HepG2 (cell line): Measurements from ENCODE around the gene OR10J5. TPM values are rescaled to one million over a fixed set of nuclear protein-coding genes. Genes with fewer than 3 reads are reported as not detected.
"Not testable (repeated sequence)": the region's sequence is repeated elsewhere in the genome, so short reads cannot be mapped to it uniquely, and the experiment has no call there.

Experiments used
- ATAC-seq: fragments of 200-7000 bp; cut with Tn5 transposase; 3 replicates; pipeline ENCODE4 v1.9.1; 2020; ENCODE audit warnings: mild to moderate bottlenecking, moderate library complexity
- BruUV-seq: library from RNA; stranded (reverse); fragments of 400-500 nt; replicated peaks from 2 replicates; lab custom pipeline; 2021; lab: Mats Ljungman, UMichigan
- CTCF ChIA-PET: fragments of 300-600 bp; formaldehyde crosslinking; extraction: SDS; loops from one replicate; lab custom pipeline; 2021; ENCODE audit warnings: low total read pairs, inconsistent platforms, low intra/inter-chr PET ratio; lab: Yijun Ruan, JAX
- POLR2A ChIA-PET: fragments of 350-600 bp; sonication (Branson Sonifier 250); formaldehyde crosslinking; loops from one replicate; lab custom pipeline; 2020; ENCODE audit warnings: antibody characterized with exemption, inconsistent platforms; lab: Yijun Ruan, JAX
- DNase-seq: peaks from one replicate; pipeline ENCODE4 v3.0.0-alpha.2; 2015; ENCODE audit warnings: low spot score
- FAIRE-seq: peaks from 3 replicates; lab custom pipeline; 2011; peaks lifted over from hg19 to GRCh38; lab: Jason Lieb, UNC
- H2AFZ ChIP-seq: one replicate; pipeline ENCODE4 v1.6.1; 2011; ENCODE audit warnings: low read length, inconsistent platforms
- H3K27ac ChIP-seq: fragments of 300-600 bp; 3 replicates; pipeline ENCODE4 v1.8.0; 2011; ENCODE audit warnings: mixed run types, mild to moderate bottlenecking, mixed read lengths, low read length, inconsistent platforms; ENCODE audit not compliant: insufficient read depth; ENCODE audit errors: extremely low read length
- H3K27me3 ChIP-seq, 2 experiments: fragments of 200-600 bp in 1 of 2; 2 replicates in 1 of 2; 3 replicates in 1 of 2; pipeline versions ENCODE4 v1.6.0 to v1.8.0; 2011; ENCODE audit warnings: low read length in 2 of 2, mild to moderate bottlenecking in 2 of 2, moderate library complexity in 2 of 2, inconsistent platforms in 1 of 2; ENCODE audit not compliant: insufficient read depth in 2 of 2, control insufficient read depth in 1 of 2
- H3K36me3 ChIP-seq, 2 experiments: fragments of 200-600 bp in 1 of 2; replicated peaks in 1 of 2; 2 replicates in 1 of 2; 3 replicates in 1 of 2; pipeline versions ENCODE4 v1.5.1 to v1.8.0; 2011; ENCODE audit warnings: low read length in 2 of 2, inconsistent platforms in 1 of 2; ENCODE audit not compliant: insufficient read depth in 2 of 2, control insufficient read depth in 1 of 2
- H3K4me1 ChIP-seq: 2 replicates; pipeline ENCODE4 v1.5.1; 2012; ENCODE audit warnings: low read length, inconsistent platforms; ENCODE audit not compliant: insufficient read depth
- H3K4me2 ChIP-seq: 2 replicates; pipeline ENCODE4 v1.6.0; 2011; ENCODE audit warnings: low read depth, low read length, inconsistent platforms
- H3K4me3 ChIP-seq, 3 experiments: fragments of 200-600 bp in 1 of 3; sonication (generic), shearing (Covaris generic) in 1 of 3; replicated peaks in 1 of 3; 2 replicates each; pipeline ENCODE4 v1.5.1; 2011 to 2016; ENCODE audit warnings: low read length in 3 of 3, inconsistent platforms in 2 of 3, low read depth in 2 of 3, mild to moderate bottlenecking in 2 of 3, control low read depth in 1 of 3, mixed read lengths in 1 of 3; ENCODE audit not compliant: insufficient read depth in 1 of 3
- H3K79me2 ChIP-seq: one replicate; pipeline ENCODE4 v1.6.1; 2011; ENCODE audit warnings: low read length, inconsistent platforms; ENCODE audit not compliant: insufficient read depth
- H3K9ac ChIP-seq: 2 replicates; pipeline ENCODE4 v1.6.0; 2011; ENCODE audit warnings: mild to moderate bottlenecking, low read depth, low read length, inconsistent platforms; ENCODE audit not compliant: insufficient read depth
- H3K9me3 ChIP-seq: 2 replicates; pipeline ENCODE4 v1.5.1; 2012; ENCODE audit warnings: mild to moderate bottlenecking, low read length
- H4K20me1 ChIP-seq: 2 replicates; pipeline ENCODE4 v1.6.0; 2011; ENCODE audit warnings: inconsistent platforms, mild to moderate bottlenecking, low read length, moderate library complexity; ENCODE audit not compliant: insufficient read depth
- ZNF777 ChIP-seq: sonication (generic); formaldehyde crosslinking; IDR thresholded peaks from 2 replicates; pipeline ENCODE4 v1.4.0; 2020; ENCODE audit warnings: missing genetic modification reagents
- WGBS: methylation state at CpG from one replicate; pipeline ENCODE4 v1.1.6; 2017; ENCODE audit warnings: low lambda C conversion rate; 5-methylcytosine and 5-hydroxymethylcytosine counted together
- in situ Hi-C: cut with HindIII; loops from 2 replicates; pipeline ENCODE4 v1.10.0; 2017; ENCODE audit warnings: low pct_unique_long_range_greater_than_20kb; ENCODE audit not compliant: extremely low pct_ligation_motif_present
- intact Hi-C: fragments of 100-400 bp; cut with micrococcal nuclease; formaldehyde crosslinking; loops from one replicate; pipeline ENCODE4 v1.10.0; 2022; ENCODE audit not compliant: unreplicated experiment
- polyA plus RNA-seq, 8 experiments: library from polyadenylated mRNA; depleted of rRNA in 3 of 8; stranded (reverse) in 7 of 8; unstranded in 1 of 8; fragments of >200 nt; fragmentation: Illumina TruSeq in 4 of 8; extraction: Trizol in 4 of 8; gene quantifications; 2 replicates each; pipeline versions ENCODE4 v1.2.1 to v1.2.3, GENCODE V29; 2011 to 2016; ENCODE audit warnings: low read depth in 4 of 8, missing spikeins in 1 of 8, mixed read lengths in 1 of 8; ENCODE audit not compliant: insufficient read depth in 1 of 8
- total RNA-seq, 5 experiments: library from RNA; depleted of rRNA; stranded (reverse); fragments of >200 nt; fragmentation: Illumina TruSeq; extraction: Trizol; gene quantifications; 2 replicates each; pipeline ENCODE4 v1.2.3, GENCODE V29; 2016; ENCODE audit warnings: low read depth in 1 of 5

Gene OR10J5
- total and polyA plus RNA-seq, 2 of the 13 experiments (the other 11 are each of a cell fraction or from before 2014, with no cell fraction given), result not detected

GRCh38 chr1:159524792-159525191 is 11.0 kb downstream of the OR10J5 start:
- H2AFZ ChIP-seq, CTCF ChIA-PET, H3K27ac ChIP-seq, H3K36me3 ChIP-seq, H3K4me2 ChIP-seq, intact Hi-C loops, H4K20me1 ChIP-seq, H3K4me1 ChIP-seq, H3K9ac ChIP-seq, POLR2A ChIA-PET, H3K79me2 ChIP-seq, FAIRE-seq, BruUV-seq, DNase-seq, ATAC-seq, in situ Hi-C loops, H3K4me3 ChIP-seq, H3K27me3 ChIP-seq: not testable (repeated sequence)
- WGBS, result 50% methylated on average over 2 of the region's 2 CpGs
- H3K9me3 ChIP-seq, result peaks cover 62% of the 10 kb centered on the region

- peaks cover 58% of the 10 kb centered on the region for H3K9me3 ChIP-seq
- no peak overlapping the region for H3K27ac ChIP-seq
- H3K9ac ChIP-seq, result no peak overlapping the region
- no peaks in the 10 kb centered on the region for H3K36me3 ChIP-seq
- DNase-seq (no peak), FAIRE-seq (no peak), ATAC-seq (no peak)
- no peaks in the 10 kb centered on the region for H3K79me2 ChIP-seq
- 19% methylated on average over 2 of the region's 2 CpGs for WGBS
- in situ Hi-C loops, result no loop called here
- no peak overlapping the region for H3K4me2 ChIP-seq
- no peaks in the 10 kb centered on the region for H4K20me1 ChIP-seq
- no peak overlapping the region for H2AFZ ChIP-seq
- ChIA-PET CTCF (no interaction called here), POLR2A (no interaction called here)
- no peaks in the 10 kb centered on the region for H3K4me1 ChIP-seq
- H3K27me3 ChIP-seq, result no peaks in the 10 kb centered on the region
- no TSS peak for BruUV-seq
- TF ChIP-seq ZNF777, result no peak
- intact Hi-C loops, result no loop called here
- no peak overlapping the region for H3K4me3 ChIP-seq
Observed at GRCh38 chr1:159510229-159510541, 25.6 kb downstream of the OR10J5 start.
